ENCODE data around the gene ZDHHC24. TPM values are rescaled to one million over a fixed set of nuclear protein-coding genes. Genes with fewer than 3 reads are reported as not detected.

ZDHHC24 gene
- total and polyA plus RNA-seq, 8 donors, result 2.6 to 73.9 (median 7.3) TPM

DNA sequence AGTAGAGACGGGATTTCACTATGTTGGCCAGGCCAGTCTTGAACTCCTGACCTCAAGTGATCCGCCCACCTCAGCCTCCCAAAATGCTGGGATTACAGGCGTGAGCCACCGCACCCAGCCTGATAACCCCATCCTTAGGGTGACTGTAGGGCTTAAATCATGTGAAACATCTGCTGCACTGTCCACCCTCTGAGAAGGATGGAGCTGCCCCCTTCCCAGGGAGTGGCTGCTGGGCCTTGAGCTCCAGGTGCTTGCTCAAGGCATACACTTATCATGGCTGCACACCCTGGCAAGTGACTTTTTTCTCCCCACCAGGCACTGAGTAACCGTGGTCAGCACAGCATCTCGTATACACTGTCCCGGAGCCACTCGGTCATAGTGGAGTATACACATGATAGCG, 73.8 kb downstream of the ZDHHC24 start:
- 86 to 94% (median 90%) methylated on average over 9 of the region's 9 CpGs for WGBS, 5 donors
- Histone ChIP-seq H3K27ac (no peak overlapping the region), H3K9me3 (no peaks in the 10 kb centered on the region), H3K4me3 (no peak overlapping the region), H3K27me3 (no peaks in the 10 kb centered on the region), H3K36me3 (peaks cover 23 to 66% (median 59%) of the 10 kb centered on the region in 4 donors), H3K4me1 (peaks cover 10 to 24% (median 12%) of the 10 kb centered on the region in 4 donors)
- intact Hi-C loops (cut with DNase I; ENCODE audit: low total_unique reads), result no loop called here
- DNase-seq, result no peak
- no peak for TF ChIP-seq EP300 (IDR thresholded peaks at IDR 0.05)
- no peak for TF ChIP-seq POLR2A (IDR thresholded peaks at IDR 0.05)
- TF ChIP-seq, protein P1, sequence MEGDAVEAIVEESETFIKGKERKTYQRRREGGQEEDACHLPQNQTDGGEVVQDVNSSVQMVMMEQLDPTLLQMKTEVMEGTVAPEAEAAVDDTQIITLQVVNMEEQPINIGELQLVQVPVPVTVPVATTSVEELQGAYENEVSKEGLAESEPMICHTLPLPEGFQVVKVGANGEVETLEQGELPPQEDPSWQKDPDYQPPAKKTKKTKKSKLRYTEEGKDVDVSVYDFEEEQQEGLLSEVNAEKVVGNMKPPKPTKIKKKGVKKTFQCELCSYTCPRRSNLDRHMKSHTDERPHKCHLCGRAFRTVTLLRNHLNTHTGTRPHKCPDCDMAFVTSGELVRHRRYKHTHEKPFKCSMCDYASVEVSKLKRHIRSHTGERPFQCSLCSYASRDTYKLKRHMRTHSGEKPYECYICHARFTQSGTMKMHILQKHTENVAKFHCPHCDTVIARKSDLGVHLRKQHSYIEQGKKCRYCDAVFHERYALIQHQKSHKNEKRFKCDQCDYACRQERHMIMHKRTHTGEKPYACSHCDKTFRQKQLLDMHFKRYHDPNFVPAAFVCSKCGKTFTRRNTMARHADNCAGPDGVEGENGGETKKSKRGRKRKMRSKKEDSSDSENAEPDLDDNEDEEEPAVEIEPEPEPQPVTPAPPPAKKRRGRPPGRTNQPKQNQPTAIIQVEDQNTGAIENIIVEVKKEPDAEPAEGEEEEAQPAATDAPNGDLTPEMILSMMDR (IDR thresholded peaks at IDR 0.05), result no peak
- TF ChIP-seq POLR2AphosphoS5 (IDR thresholded peaks at IDR 0.05), result no peak

DNA sequence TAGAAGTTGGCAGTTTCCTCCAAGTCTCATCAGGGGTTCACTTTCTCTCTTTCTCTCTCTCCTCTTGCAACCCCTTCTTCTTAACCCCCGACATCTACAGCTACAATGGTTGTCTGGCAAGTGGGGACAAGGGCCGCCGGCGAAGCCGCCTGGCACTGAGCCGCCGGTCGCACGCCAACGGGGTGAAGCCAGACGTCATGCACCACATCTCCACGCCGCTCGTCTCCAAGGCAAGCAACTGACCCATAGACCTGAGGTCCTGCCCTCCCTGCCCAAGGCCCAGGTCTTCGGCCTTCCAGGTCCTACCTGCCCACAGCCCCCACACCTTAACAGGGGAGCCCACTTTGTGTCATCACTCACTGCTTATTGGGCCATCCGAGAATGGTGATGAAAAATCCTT, 74.7 kb downstream of the ZDHHC24 start:
- Histone ChIP-seq H3K4me3 (no peak overlapping the region), H3K9me3 (no peaks in the 10 kb centered on the region), H3K27me3 (no peaks in the 10 kb centered on the region), H3K27ac (no peak overlapping the region), H3K4me1 (peaks cover 12 to 26% (median 14%) of the 10 kb centered on the region in 4 donors), H3K36me3 (peaks cover 23 to 59% (median 56%) of the 10 kb centered on the region in 4 donors)
- 95 to 96% (median 96%) methylated on average over 16 of the region's 16 CpGs for WGBS, 5 donors
- intact Hi-C loops (cut with DNase I; ENCODE audit: low total_unique reads), result no loop called here
- TF ChIP-seq EP300 (IDR thresholded peaks at IDR 0.05) (no peak), POLR2A (IDR thresholded peaks at IDR 0.05) (no peak), POLR2AphosphoS5 (IDR thresholded peaks at IDR 0.05) (no peak)
- TF ChIP-seq, protein P1 (IDR thresholded peaks at IDR 0.05), result no peak
- no peak for DNase-seq

Other genes starting within 250 kb of the ZDHHC24 start
- gene CD248, start 229.0 kb downstream of the ZDHHC24 start, total RNA-seq, result 10 to 100 TPM in 2 of 5 donors, 1 to 10 TPM in 2, under 1 TPM in 1; 0.58 to 66.9 (median 6.8) TPM
- 1 to 10 TPM; 2.3 to 5.6 (median 4.6) TPM for gene CD248, start 229.0 kb downstream of the ZDHHC24 start, polyA plus RNA-seq
- gene RIN1, start 209.6 kb downstream of the ZDHHC24 start, total RNA-seq, result 10 to 100 TPM in 2 of 5 donors, 1 to 10 TPM in 2, under 1 TPM in 1; 0.58 to 26.4 (median 7.1) TPM
- gene RIN1, start 209.6 kb downstream of the ZDHHC24 start, polyA plus RNA-seq, result 10 to 100 TPM in 2 of 3 donors, 1 to 10 TPM in 1; 7.8 to 17.3 (median 10.7) TPM
- 100 to 1,000 TPM in 1 of 5 donors, 10 to 100 TPM in 4; 14.6 to 105 (median 37.4) TPM for gene BRMS1, start 200.9 kb downstream of the ZDHHC24 start, total RNA-seq
- 10 to 100 TPM; 60.1 to 68.7 (median 64.2) TPM for gene BRMS1, start 200.9 kb downstream of the ZDHHC24 start, polyA plus RNA-seq
- 10 to 100 TPM in 4 of 5 donors, 1 to 10 TPM in 1; 3.5 to 22.3 (median 18.4) TPM for gene B4GAT1, start 198.4 kb downstream of the ZDHHC24 start, total RNA-seq
- 10 to 100 TPM; 10.8 to 17.3 (median 11.3) TPM for gene B4GAT1, start 198.4 kb downstream of the ZDHHC24 start, polyA plus RNA-seq
- gene SLC29A2, start 174.3 kb downstream of the ZDHHC24 start, total RNA-seq, result 10 to 100 TPM in 1 of 5 donors, 1 to 10 TPM in 4; 3.9 to 14.3 (median 7.0) TPM
- gene SLC29A2, start 174.3 kb downstream of the ZDHHC24 start, polyA plus RNA-seq, result 10 to 100 TPM in 1 of 3 donors, 1 to 10 TPM in 2; 2.0 to 10.1 (median 5.8) TPM
- gene NPAS4, start 125.0 kb downstream of the ZDHHC24 start, total RNA-seq, result 1 to 10 TPM in 1 of 5 donors, under 1 TPM in 1, not detected in 3; 0.89 to 1.7 TPM
- gene NPAS4, start 125.0 kb downstream of the ZDHHC24 start, polyA plus RNA-seq, result under 1 TPM in 2 of 3 donors, not detected in 1; 0.25 to 0.50 TPM
- gene MRPL11, start 107.2 kb downstream of the ZDHHC24 start, total RNA-seq, result 10 to 100 TPM; 18.8 to 50.9 (median 29.7) TPM
- gene MRPL11, start 107.2 kb downstream of the ZDHHC24 start, polyA plus RNA-seq, result 10 to 100 TPM; 51.8 to 66.8 (median 53.4) TPM
- 10 to 100 TPM in 1 of 5 donors, 1 to 10 TPM in 3, under 1 TPM in 1; 0.58 to 11.2 (median 6.4) TPM for gene PELI3, start 79.1 kb downstream of the ZDHHC24 start, total RNA-seq
- 1 to 10 TPM; 7.3 to 9.8 (median 9.3) TPM for gene PELI3, start 79.1 kb downstream of the ZDHHC24 start, polyA plus RNA-seq
- gene DPP3, start 65.6 kb downstream of the ZDHHC24 start, total RNA-seq, result 100 to 1,000 TPM in 2 of 5 donors, 10 to 100 TPM in 3; 14.0 to 320 (median 42.3) TPM
- gene DPP3, start 65.6 kb downstream of the ZDHHC24 start, polyA plus RNA-seq, result 10 to 100 TPM; 20.0 to 26.9 (median 26.4) TPM
- gene BBS1, start 35.4 kb downstream of the ZDHHC24 start, total RNA-seq, result 100 to 1,000 TPM in 1 of 5 donors, 10 to 100 TPM in 4; 13.6 to 138 (median 44.3) TPM
- gene BBS1, start 35.4 kb downstream of the ZDHHC24 start, polyA plus RNA-seq, result 10 to 100 TPM; 12.3 to 12.4 (median 12.4) TPM
- not detected for gene ACTN3, start 855 bp upstream of the ZDHHC24 start, total RNA-seq
- under 1 TPM in 2 of 3 donors, not detected in 1; 0.03 to 0.92 TPM for gene ACTN3, start 855 bp upstream of the ZDHHC24 start, polyA plus RNA-seq
- 100 to 1,000 TPM in 1 of 5 donors, 10 to 100 TPM in 3, 1 to 10 TPM in 1; 7.6 to 105 (median 52.0) TPM for gene CTSF, start 22.6 kb upstream of the ZDHHC24 start, total RNA-seq
- 10 to 100 TPM; 15.0 to 29.1 (median 26.7) TPM for gene CTSF, start 22.6 kb upstream of the ZDHHC24 start, polyA plus RNA-seq
- 10 to 100 TPM in 1 of 5 donors, under 1 TPM in 1, not detected in 3; 0.45 to 15.9 TPM for gene CCDC87, start 47.0 kb upstream of the ZDHHC24 start, total RNA-seq
- gene CCDC87, start 47.0 kb upstream of the ZDHHC24 start, polyA plus RNA-seq, result under 1 TPM in 2 of 3 donors, not detected in 1; 0.05 to 0.12 TPM
- 100 to 1,000 TPM in 1 of 5 donors, 10 to 100 TPM in 4; 19.3 to 131 (median 40.3) TPM for gene CCS, start 47.1 kb upstream of the ZDHHC24 start, total RNA-seq
- 10 to 100 TPM; 48.0 to 83.2 (median 70.1) TPM for gene CCS, start 47.1 kb upstream of the ZDHHC24 start, polyA plus RNA-seq
- gene RBM14, start 70.6 kb upstream of the ZDHHC24 start, total RNA-seq, result 100 to 1,000 TPM in 1 of 5 donors, 10 to 100 TPM in 3, 1 to 10 TPM in 1; 9.9 to 233 (median 54.9) TPM
- 10 to 100 TPM; 19.7 to 28.4 (median 20.2) TPM for gene RBM14, start 70.6 kb upstream of the ZDHHC24 start, polyA plus RNA-seq
- gene RBM4, start 92.7 kb upstream of the ZDHHC24 start, total RNA-seq, result 100 to 1,000 TPM in 2 of 5 donors, 10 to 100 TPM in 3; 44.3 to 136 (median 98.4) TPM
- 100 to 1,000 TPM in 1 of 3 donors, 10 to 100 TPM in 2; 89.1 to 107 (median 90.4) TPM for gene RBM4, start 92.7 kb upstream of the ZDHHC24 start, polyA plus RNA-seq
- gene RBM4B, start 131.8 kb upstream of the ZDHHC24 start, total RNA-seq, result 10 to 100 TPM in 4 of 5 donors, not detected in 1; 15.6 to 61.4 (median 22.0) TPM
- 10 to 100 TPM; 11.3 to 16.1 (median 11.6) TPM for gene RBM4B, start 131.8 kb upstream of the ZDHHC24 start, polyA plus RNA-seq
- gene SPTBN2, start 183.2 kb upstream of the ZDHHC24 start, total RNA-seq, result 100 to 1,000 TPM in 1 of 5 donors, 10 to 100 TPM in 2, 1 to 10 TPM in 2; 7.5 to 134 (median 17.5) TPM
- gene SPTBN2, start 183.2 kb upstream of the ZDHHC24 start, polyA plus RNA-seq, result 10 to 100 TPM in 1 of 3 donors, 1 to 10 TPM in 2; 2.4 to 12.9 (median 6.2) TPM